ENCODE results near the gene GEMIN8. TPM values are rescaled to one million over a fixed set of nuclear protein-coding genes. Genes with fewer than 3 reads are reported as not detected.

The GEMIN8 gene
- total and polyA plus RNA-seq, 2 donors (not counting 1 experiment from before 2014, with no cell fraction given), result 20.6 to 26.1 TPM

- H3K27me3 ChIP-seq (replicated peaks in 1 of 4; ENCODE audit: control extremely low read depth in 1 of 4, control insufficient read depth in 3 of 4, insufficient read depth in 4 of 4, low read length in 3 of 4), result no peaks in the 10 kb centered on the region
- WGBS (ENCODE audit: insufficient coverage), result no CpG with 5 or more reads among the region's 1 CpG
- H3K9me3 Mint-ChIP-seq (ENCODE audit: insufficient read depth), result no peaks in the 10 kb centered on the region
- no peak for ATAC-seq (ENCODE audit: low read depth)
- H3K9me3 ChIP-seq (ENCODE audit: control extremely low read depth in 1 of 3, control insufficient read depth in 2 of 3, insufficient read depth in 1 of 3, low read length in 2 of 3), result no peaks in the 10 kb centered on the region
- no peak overlapping the region for H3K4me3 Mint-ChIP-seq
- H3K4me3 ChIP-seq (ENCODE audit: control extremely low read depth in 1 of 5, extremely low read depth in 1 of 5, insufficient read depth in 1 of 5, low read depth in 2 of 5, low read length in 4 of 5), result no peak overlapping the region
- no peak overlapping the region for H3K9ac ChIP-seq (ENCODE audit: low read length)
- H3K36me3 ChIP-seq (replicated peaks in 1 of 2; ENCODE audit: control extremely low read depth in 1 of 2, control insufficient read depth in 1 of 2, extremely low read depth in 1 of 2, insufficient read depth in 2 of 2, low read length in 1 of 2), result no peaks in the 10 kb centered on the region
- H3K4me1 Mint-ChIP-seq, result no peaks in the 10 kb centered on the region
- H3K79me2 ChIP-seq (ENCODE audit: control insufficient read depth, insufficient read depth, low read length), result no peaks in the 10 kb centered on the region
- H3K27ac ChIP-seq (ENCODE audit: low read length in 2 of 2), result no peak overlapping the region
- no peak overlapping the region for H2AFZ ChIP-seq (ENCODE audit: insufficient read depth, low read depth, low read length, poor library complexity, severe bottlenecking)
- H3K27ac Mint-ChIP-seq, result no peak overlapping the region
- no peak overlapping the region for H3K4me2 ChIP-seq (replicated peaks; ENCODE audit: low read depth, low read length, poor library complexity, severe bottlenecking)
- ChIA-PET POLR2A (no interaction called here), CTCF (no interaction called here)
- intact Hi-C loops (cut with micrococcal nuclease), result no loop called here
- TF ChIP-seq CTCF (IDR thresholded peaks at IDR 0.05) (no peak), EZH2 (IDR thresholded peaks at IDR 0.05; ENCODE audit: borderline replicate concordance, insufficient read depth, low read depth, low read length, poor library complexity, severe bottlenecking) (no peak)
- no peak for DNase-seq
- H4K20me1 ChIP-seq (ENCODE audit: control insufficient read depth, insufficient read depth, low read length, poor library complexity, severe bottlenecking), result no peaks in the 10 kb centered on the region
- no peaks in the 10 kb centered on the region for H3K4me1 ChIP-seq (ENCODE audit: control insufficient read depth in 2 of 2, insufficient read depth in 2 of 2, low read length in 2 of 2)
- H3K27me3 Mint-ChIP-seq, result peaks cover 3% of the 10 kb centered on the region
Observed at GRCh38 chrX:14062524-14062923, 32.8 kb upstream of the GEMIN8 start.

GRCh38 chrX:14056206-14056605 is 26.5 kb upstream of the GEMIN8 start:
- POLR2A ChIA-PET, result no interaction called here
- CTCF ChIA-PET, result no interaction called here
- ATAC-seq (ENCODE audit: low read depth) (no peak), DNase-seq (no peak)
- H3K4me1 ChIP-seq (ENCODE audit: control insufficient read depth in 2 of 2, insufficient read depth in 2 of 2, low read length in 2 of 2), result no peaks in the 10 kb centered on the region
- H3K9me3 ChIP-seq (ENCODE audit: control extremely low read depth in 1 of 3, control insufficient read depth in 2 of 3, insufficient read depth in 1 of 3, low read length in 2 of 3), result no peaks in the 10 kb centered on the region
- WGBS (ENCODE audit: insufficient coverage), result no CpG with 5 or more reads among the region's 1 CpG
- H2AFZ ChIP-seq (ENCODE audit: insufficient read depth, low read depth, low read length, poor library complexity, severe bottlenecking), result no peak overlapping the region
- Mint-ChIP-seq H3K9me3 (ENCODE audit: insufficient read depth) (no peaks in the 10 kb centered on the region), H3K4me1 (no peaks in the 10 kb centered on the region), H3K27ac (no peak overlapping the region), H3K27me3 (peaks cover 17% of the 10 kb centered on the region), H3K4me3 (no peak overlapping the region)
- no peak overlapping the region for H3K4me3 ChIP-seq (ENCODE audit: control extremely low read depth in 1 of 5, extremely low read depth in 1 of 5, insufficient read depth in 1 of 5, low read depth in 2 of 5, low read length in 4 of 5)
- no peak overlapping the region for H3K4me2 ChIP-seq (replicated peaks; ENCODE audit: low read depth, low read length, poor library complexity, severe bottlenecking)
- H3K27ac ChIP-seq (ENCODE audit: low read length in 2 of 2), result no peak overlapping the region
- H3K9ac ChIP-seq (ENCODE audit: low read length), result no peak overlapping the region
- H3K27me3 ChIP-seq (replicated peaks in 1 of 4; ENCODE audit: control extremely low read depth in 1 of 4, control insufficient read depth in 3 of 4, insufficient read depth in 4 of 4, low read length in 3 of 4), result peaks cover 0 to 23% (median 0%) of the 10 kb centered on the region in 4 experiments
- no peaks in the 10 kb centered on the region for H3K36me3 ChIP-seq (replicated peaks in 1 of 2; ENCODE audit: control extremely low read depth in 1 of 2, control insufficient read depth in 1 of 2, extremely low read depth in 1 of 2, insufficient read depth in 2 of 2, low read length in 1 of 2)
- no peaks in the 10 kb centered on the region for H4K20me1 ChIP-seq (ENCODE audit: control insufficient read depth, insufficient read depth, low read length, poor library complexity, severe bottlenecking)
- intact Hi-C loops (cut with micrococcal nuclease), result no loop called here
- TF ChIP-seq EZH2 (IDR thresholded peaks at IDR 0.05; ENCODE audit: borderline replicate concordance, insufficient read depth, low read depth, low read length, poor library complexity, severe bottlenecking) (no peak), CTCF (IDR thresholded peaks at IDR 0.05) (no peak)
- no peaks in the 10 kb centered on the region for H3K79me2 ChIP-seq (ENCODE audit: control insufficient read depth, insufficient read depth, low read length)
